ENCODE measurements around the gene COLEC12. TPM values are rescaled to one million over a fixed set of nuclear protein-coding genes. Genes with fewer than 3 reads are reported as not detected.

The COLEC12 gene
- total RNA-seq, 4 donors from 2014 or later, result 2.1 to 6.2 (median 5.2) TPM

GRCh38 chr18:306608-307255 is 193.8 kb downstream of the COLEC12 start:
- H3K9me3 ChIP-seq, result no peaks in the 10 kb centered on the region
- 86% methylated on average over 7 of the region's 7 CpGs for WGBS
- TF ChIP-seq POLR2AphosphoS5 (IDR thresholded peaks at IDR 0.05), result no peak
- no peak for TF ChIP-seq EP300 (IDR thresholded peaks at IDR 0.05)
- no peak for TF ChIP-seq CTCF (IDR thresholded peaks at IDR 0.05)
- TF ChIP-seq POLR2A (IDR thresholded peaks at IDR 0.05), result no peak
- peaks cover 6% of the 10 kb centered on the region for H3K27me3 ChIP-seq
- H3K27ac ChIP-seq, result no peak overlapping the region
- DNase-seq (ENCODE audit: low spot score in 2 of 2), result no peak
- no peaks in the 10 kb centered on the region for H3K4me1 ChIP-seq
- H3K36me3 ChIP-seq, result no peaks in the 10 kb centered on the region
- H3K4me3 ChIP-seq, result no peak overlapping the region

- Histone ChIP-seq H3K27me3 (peaks cover 6% of the 10 kb centered on the region), H3K4me1 (no peaks in the 10 kb centered on the region), H3K36me3 (no peaks in the 10 kb centered on the region), H3K27ac (no peak overlapping the region), H3K4me3 (no peak overlapping the region), H3K9me3 (no peaks in the 10 kb centered on the region)
- 55% methylated on average over 6 of the region's 6 CpGs for WGBS
- DNase-seq (ENCODE audit: low spot score in 2 of 2), result no peak
- TF ChIP-seq POLR2AphosphoS5 (IDR thresholded peaks at IDR 0.05) (no peak), EP300 (IDR thresholded peaks at IDR 0.05) (no peak), CTCF (IDR thresholded peaks at IDR 0.05) (no peak), POLR2A (IDR thresholded peaks at IDR 0.05) (no peak)
Observed at GRCh38 chr18:305003-305501, 195.4 kb downstream of the COLEC12 start.

GRCh38 chr18:303607-304006 is 196.9 kb downstream of the COLEC12 start:
- H3K36me3 ChIP-seq, result no peaks in the 10 kb centered on the region
- no peak for DNase-seq (ENCODE audit: low spot score in 2 of 2)
- H3K27ac ChIP-seq, result no peak overlapping the region
- H3K27me3 ChIP-seq, result peaks cover 6% of the 10 kb centered on the region
- no peak overlapping the region for H3K4me3 ChIP-seq
- H3K4me1 ChIP-seq, result no peaks in the 10 kb centered on the region
- TF ChIP-seq CTCF (IDR thresholded peaks at IDR 0.05) (no peak), POLR2AphosphoS5 (IDR thresholded peaks at IDR 0.05) (no peak), POLR2A (IDR thresholded peaks at IDR 0.05) (no peak), EP300 (IDR thresholded peaks at IDR 0.05) (no peak)
- 84% methylated on average over 2 of the region's 2 CpGs for WGBS
- H3K9me3 ChIP-seq, result no peaks in the 10 kb centered on the region

- DNase-seq (ENCODE audit: low spot score in 2 of 2), result no peak
- TF ChIP-seq EP300 (IDR thresholded peaks at IDR 0.05) (no peak), CTCF (IDR thresholded peaks at IDR 0.05) (no peak), POLR2A (IDR thresholded peaks at IDR 0.05) (no peak), POLR2AphosphoS5 (IDR thresholded peaks at IDR 0.05) (no peak)
- WGBS, result 96% methylated on average over 1 of the region's 1 CpG
Observed at GRCh38 chr18:303011-303410, 197.5 kb downstream of the COLEC12 start.

GRCh38 chr18:302097-302496 is 198.4 kb downstream of the COLEC12 start:
- no peaks in the 10 kb centered on the region for H3K4me1 ChIP-seq
- no peaks in the 10 kb centered on the region for H3K9me3 ChIP-seq
- peaks cover 6% of the 10 kb centered on the region for H3K27me3 ChIP-seq
- no peak overlapping the region for H3K27ac ChIP-seq
- no peak overlapping the region for H3K4me3 ChIP-seq
- no peak for TF ChIP-seq CTCF (IDR thresholded peaks at IDR 0.05)
- DNase-seq (ENCODE audit: low spot score in 2 of 2), result no peak
- no peaks in the 10 kb centered on the region for H3K36me3 ChIP-seq
- WGBS, result 78% methylated on average over 7 of the region's 7 CpGs

More at GRCh38 chr18:303011-303410, 197.5 kb downstream of the COLEC12 start:
- peaks cover 6% of the 10 kb centered on the region for H3K27me3 ChIP-seq
- H3K4me3 ChIP-seq, result no peak overlapping the region
- H3K36me3 ChIP-seq, result no peaks in the 10 kb centered on the region
- no peaks in the 10 kb centered on the region for H3K4me1 ChIP-seq
- H3K27ac ChIP-seq, result no peak overlapping the region
- no peaks in the 10 kb centered on the region for H3K9me3 ChIP-seq
